ENCODE data around the gene ADAM12.

ADAM12 gene

GRCh38 chr10:126081841-126082466 is 306.3 kb downstream of the ADAM12 start:
- no peak for DNase-seq (ENCODE audit: low read depth)

- no peak for DNase-seq (ENCODE audit: low read depth)
Observed at GRCh38 chr10:126080879-126081411, 307.3 kb downstream of the ADAM12 start.

DNA sequence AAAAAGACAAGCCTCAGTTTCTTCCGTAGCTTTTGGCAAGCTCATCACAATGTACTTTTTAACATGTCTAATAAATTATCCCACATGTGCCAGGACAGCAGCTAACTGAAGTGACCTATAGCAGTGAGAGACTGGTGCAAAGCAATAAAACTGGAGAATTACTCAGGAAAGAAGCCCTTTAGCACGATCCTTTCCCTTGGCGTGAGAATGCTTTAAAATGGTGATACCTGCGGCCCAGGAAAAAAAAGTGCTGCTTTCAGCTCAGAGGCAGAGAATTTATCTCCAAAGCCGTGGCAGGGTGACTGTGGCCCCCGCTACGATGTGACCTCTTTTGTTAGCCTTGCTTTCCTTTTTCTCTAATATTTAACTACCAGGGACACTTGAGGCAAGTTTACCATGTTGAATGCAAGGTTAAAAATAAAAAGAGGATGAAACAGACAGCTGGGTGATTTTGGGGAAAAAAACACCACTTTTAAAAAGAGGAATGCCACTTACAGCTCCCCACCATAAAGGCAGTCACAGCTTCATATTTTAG is 307.9 kb downstream of the ADAM12 start:
- no peak for DNase-seq (ENCODE audit: low read depth)

DNA sequence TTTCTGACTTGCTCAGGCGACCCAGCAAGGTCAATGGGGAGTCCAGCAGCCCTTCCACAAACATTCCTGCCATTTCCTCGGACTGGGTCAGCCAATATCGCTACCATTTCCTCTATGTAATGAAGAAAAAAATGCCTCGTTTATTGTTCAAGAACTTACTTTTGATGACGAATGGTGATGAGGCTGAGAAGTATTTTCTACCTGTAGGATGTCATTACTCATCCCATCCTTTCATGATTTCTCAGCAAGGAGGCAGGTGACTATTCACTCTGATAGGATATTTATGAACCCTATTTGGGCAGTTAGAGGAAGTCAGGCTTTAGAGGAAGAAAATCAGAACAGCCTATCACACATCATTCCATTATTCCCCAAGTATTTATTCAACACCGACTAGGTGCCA is 313.3 kb downstream of the ADAM12 start:
- no peak for DNase-seq (ENCODE audit: low read depth)

GRCh38 chr10:126074291-126074690 is 314.0 kb downstream of the ADAM12 start:
- no peak for DNase-seq (ENCODE audit: low read depth)

DNA sequence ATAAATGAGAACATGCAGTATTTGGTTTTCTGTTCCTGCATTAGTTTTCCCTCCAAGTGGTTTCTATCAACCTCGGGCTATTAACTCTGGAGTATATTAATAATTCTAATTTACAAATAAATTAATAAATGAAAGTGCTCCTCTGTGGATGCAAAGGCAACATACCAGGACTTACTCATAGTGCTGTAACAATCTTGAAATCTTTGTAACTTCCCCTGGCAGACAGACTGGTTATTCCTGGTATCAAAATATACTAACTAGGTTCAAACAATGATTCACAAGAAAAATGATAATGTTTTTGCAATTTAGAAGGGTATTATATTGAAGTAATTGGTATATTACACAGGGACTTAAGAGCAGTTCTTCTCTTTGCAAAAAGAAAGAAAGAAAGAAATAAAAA is 314.7 kb downstream of the ADAM12 start:
- DNase-seq (ENCODE audit: low read depth) = no peak

DNA sequence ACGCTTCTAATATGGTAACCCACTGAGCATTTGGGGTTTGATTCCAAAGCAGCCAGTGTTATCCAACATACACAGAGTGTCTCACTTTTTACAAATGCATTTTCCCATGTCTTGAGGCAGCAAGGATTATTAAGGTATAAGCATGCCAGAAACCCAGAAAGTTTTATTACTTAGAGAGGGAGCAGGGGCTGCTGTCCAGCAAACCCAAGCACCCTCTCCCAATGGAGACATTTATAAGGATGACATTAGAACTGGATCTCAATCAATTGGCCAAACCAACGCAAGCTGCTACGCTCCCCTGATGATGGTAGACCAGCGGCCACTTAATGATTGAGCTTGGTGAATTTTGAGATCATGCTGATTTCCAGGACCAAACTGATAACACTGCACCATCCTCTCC is 315.7 kb downstream of the ADAM12 start:
- no peak for DNase-seq (ENCODE audit: low read depth)

DNA sequence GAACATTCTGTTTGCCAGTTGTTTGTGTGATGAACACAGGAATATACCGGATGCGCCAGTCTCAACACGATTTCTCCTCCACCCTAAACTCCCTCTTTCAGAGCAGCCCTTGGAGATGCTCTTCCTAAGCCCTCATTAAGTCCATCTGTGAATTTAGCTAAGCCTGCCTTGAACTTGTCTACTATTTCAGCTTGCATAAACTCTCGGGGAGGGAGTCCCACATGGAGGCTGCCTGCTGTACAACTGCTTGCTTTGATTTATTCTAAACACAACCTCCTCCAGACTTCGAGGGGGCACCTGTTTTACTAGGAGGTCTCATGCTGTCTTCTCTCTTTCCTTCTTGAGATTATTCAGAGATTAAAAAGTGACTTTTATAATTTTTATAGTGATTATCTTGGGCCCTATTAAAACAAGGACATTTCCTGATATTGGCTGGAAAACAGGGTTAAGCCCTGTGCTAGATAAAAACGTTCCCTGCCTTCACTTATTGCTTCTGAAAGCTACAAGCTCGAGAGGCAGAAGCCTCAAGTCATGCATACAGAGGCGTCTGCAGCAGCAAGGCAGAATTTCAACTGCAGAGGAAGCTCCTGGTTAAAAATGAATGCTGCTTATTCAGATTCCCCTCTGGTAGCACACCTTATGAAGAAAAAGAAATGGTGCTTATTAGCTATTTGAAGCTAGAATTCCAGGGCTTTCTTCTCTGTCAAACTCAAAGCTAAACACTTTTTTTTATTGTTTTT is 317.6 kb downstream of the ADAM12 start:
- no peak for DNase-seq (ENCODE audit: low read depth)

DNA sequence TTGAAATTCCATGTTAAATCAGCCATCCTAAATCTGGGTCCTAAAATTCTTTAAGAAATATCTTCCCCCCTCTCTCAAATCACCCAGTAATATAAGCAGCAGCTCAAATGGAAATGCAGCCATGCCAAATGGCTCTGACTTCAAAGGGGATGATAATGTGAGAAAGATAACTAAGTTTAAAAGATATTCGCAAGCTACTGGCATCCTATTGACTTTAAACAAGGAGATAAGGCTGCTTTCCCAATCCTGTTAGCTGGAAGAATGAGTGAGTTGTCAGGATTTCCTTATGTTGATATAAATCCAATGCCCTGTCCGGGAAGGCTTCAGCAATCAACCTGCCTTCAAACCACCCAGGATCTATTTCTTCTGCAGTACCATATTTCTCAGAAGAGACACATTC is 320.0 kb downstream of the ADAM12 start:
- no peak for DNase-seq (ENCODE audit: low read depth)

DNA sequence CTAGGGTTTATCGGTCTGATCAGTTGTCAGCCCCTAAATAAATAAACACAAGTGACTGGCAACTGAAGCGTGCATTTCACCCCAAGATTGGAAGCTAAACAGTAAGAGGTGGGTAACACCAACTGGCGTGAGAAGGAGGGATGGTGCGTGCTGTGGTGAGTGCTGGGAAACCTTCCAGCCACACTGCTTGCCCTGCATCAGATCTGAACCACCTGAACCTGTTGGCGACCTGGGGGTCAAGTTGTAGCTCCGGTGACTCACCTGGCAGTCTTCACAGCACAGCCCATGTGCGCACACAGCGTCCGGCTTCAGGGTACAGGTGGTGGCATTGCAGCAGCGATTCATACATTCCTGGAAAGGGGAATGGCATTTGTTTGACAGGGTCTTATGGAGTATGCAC is 321.8 kb downstream of the ADAM12 start:
- no peak for DNase-seq (ENCODE audit: low read depth)

- no peak for DNase-seq (ENCODE audit: low read depth)
Observed at GRCh38 chr10:126065751-126066377, 322.4 kb downstream of the ADAM12 start.

DNA sequence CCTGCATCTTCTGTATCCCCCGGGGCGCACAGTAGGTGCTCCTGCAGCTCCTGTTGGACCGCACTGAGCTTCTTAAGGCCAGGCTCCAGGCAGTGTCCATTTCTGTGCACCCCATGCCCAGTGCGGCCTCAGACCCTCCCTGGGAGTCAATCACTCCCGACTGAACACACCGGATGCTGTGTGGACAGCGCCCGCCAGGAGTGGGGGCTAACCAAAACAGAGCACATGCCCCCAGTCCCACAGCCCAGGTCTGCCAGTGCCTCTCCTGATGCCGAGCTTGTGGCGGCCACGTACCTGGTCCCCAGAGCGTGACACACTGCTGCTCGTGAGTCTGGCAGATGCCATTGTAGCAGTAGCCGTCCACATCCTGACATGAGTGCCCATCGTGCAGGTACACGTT is 323.8 kb downstream of the ADAM12 start:
- no peak for DNase-seq (ENCODE audit: low read depth)

DNA sequence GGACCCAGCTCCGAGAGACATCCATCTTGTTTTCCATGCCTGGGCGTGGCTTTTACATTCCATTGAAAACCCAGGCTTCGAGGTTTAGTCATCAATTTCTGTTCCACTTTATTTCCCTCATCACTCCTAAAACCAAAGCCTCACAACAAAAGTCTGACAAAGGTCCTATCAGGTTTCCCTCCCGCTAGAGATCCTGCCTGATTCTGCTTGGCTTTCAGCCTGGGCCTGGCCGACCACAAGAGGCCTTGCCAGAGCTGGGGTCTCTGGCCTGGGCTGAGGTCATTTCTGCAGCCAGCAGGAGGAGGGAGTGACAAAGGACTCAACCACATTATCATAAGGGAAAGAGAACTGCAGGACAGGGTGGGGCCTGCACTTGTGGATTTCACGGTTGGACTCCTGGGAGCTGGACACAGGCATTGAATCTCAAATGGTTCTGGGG is 324.9 kb downstream of the ADAM12 start:
- no peak for DNase-seq (ENCODE audit: low read depth)

DNA sequence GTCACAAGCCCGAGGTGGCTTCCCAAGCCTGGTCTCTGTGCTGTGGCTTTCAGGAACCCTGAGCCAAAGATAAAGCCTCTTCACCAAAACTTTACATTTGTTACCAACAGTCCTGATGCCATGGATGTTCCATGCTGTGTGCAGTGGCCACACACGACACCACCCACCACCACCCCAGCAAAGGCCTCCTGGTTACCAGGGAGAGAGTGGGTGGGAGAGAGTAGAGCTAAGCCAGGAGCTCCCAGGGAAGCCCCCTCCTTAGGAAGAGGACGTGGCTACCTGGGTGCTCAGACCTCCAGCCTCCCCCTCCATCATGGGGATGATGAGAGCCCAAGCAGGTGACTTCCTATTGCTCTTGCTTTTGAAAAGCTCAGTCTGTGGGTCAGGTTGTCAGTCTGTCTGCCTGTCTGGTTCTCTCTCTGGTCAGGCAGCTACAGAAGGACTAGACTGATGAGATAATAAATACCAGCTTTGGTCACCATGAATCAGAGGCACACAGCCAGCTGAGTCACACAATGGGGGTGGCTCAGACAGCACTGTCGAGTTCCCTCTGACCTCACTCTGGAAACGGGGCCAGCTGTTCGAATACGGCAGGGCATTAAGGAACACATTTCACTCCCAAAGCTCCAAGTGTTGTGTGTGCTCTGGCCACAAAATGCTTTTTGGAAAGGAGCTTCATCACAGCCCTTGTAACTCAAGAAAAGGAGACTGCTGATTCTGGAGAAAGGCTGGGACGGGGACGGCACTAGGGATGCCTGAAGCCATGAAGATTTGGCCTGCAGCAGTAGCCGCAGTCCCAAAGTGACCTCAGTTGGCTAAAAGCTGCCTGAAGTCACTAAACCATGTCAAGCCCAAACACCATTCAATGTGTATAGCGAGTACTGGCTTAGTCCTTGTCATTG is 325.9 kb downstream of the ADAM12 start:
- no peak for DNase-seq (ENCODE audit: low read depth)

DNA sequence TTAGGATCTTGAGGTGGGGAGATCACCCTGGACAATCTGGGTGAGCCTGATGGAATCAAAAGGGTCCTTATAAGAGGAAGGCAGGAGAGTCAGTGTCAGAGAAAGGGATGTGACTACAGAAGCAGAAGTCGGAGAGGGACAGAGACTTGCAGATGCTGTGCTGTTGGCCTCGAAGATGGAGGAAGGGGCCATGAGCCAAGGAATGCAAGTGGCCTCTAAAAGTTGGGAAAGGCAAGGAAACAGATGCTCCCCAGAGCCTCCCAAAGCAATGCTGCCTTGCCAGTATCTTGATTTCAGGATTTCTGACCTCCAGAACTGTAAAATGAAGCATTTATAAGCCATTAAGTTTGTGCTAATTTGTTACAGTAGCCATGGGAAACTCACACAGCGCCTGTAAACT is 326.8 kb downstream of the ADAM12 start:
- no peak for DNase-seq (ENCODE audit: low read depth)

GRCh38 chr10:126060261-126060931 is 327.9 kb downstream of the ADAM12 start:
- no peak for DNase-seq (ENCODE audit: low read depth)

GRCh38 chr10:126059076-126059826 is 329.0 kb downstream of the ADAM12 start:
- DNase-seq (ENCODE audit: low read depth) = no peak

GRCh38 chr10:126058507-126058906 is 329.8 kb downstream of the ADAM12 start:
- no peak for DNase-seq (ENCODE audit: low read depth)

DNA sequence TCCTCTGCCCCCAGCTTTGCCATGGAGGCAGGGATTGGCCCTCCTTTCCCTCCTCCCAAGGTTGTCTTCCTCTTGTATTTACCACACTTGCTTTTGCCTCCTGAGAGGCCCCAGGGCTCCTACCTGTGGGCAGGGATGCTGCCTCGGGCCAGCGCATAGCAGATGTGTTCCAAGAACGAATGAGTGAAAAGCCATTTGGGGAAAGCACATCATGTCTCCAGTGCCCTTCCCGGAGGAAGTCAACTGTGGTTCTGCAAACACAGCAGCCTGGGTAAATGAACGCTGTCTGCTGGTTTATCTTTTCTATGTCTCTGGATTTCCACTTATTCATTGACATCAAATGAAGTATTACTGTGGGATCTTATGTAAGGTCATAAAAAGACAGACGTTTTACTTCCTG is 330.2 kb downstream of the ADAM12 start:
- no peak for DNase-seq (ENCODE audit: low read depth)

DNA sequence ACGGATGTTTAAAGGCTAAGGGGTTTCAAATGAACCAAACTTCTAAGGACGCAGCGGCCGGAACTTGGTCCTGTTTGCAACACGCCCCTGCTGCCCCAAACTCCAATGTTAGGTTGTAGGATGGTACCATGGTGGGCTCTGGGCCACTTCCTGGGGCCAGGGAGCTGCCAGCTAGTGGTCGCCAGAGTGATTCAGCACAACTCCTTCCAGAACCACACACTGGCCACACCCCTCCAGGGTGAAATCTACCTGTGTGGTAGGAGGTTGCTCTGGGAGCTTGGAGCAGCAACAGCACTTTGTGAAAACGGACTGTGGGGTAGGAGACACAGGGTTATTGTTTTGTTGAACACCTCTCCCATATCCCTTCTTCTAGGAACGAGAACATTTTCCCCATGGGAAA is 330.8 kb downstream of the ADAM12 start:
- no peak for DNase-seq (ENCODE audit: low read depth)

DNA sequence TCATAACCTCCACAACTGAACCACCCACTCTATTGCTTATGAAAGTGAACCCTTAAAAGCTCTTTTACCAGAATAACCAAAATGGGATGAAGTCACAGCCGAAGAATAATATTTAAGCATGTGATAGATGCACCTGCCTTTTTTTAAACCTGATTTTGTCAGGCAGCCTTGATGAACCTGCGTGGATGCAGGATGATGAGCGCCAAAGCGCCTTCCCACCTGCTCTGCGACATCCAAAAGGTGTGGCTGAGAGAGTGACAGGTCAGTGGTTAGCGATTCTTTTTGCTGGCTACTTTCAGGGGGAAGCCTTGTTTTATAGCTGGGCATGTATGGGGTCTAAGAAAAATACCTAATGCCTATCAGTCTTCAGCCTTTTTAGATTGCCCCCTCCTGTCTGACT is 334.1 kb downstream of the ADAM12 start:
- DNase-seq (ENCODE audit: low read depth) = no peak

All from activated T-helper 9 cell treated with anti-CD3 and anti-CD28 coated beads, Interleukin-2, amount 50 U/mL, for 16 hours (primary cell).